AG10803 (cell line): Measurements from ENCODE around the gene IGFALS.
A peak's percentile ranks its signal among the peaks of the same experiment; 100 is the strongest.

Experiments
- DNase-seq: peaks from one replicate; pipeline ENCODE4 v3.0.0; 2010; ENCODE audit warnings: low read depth
- H3K4me3 ChIP-seq: 2 replicates; pipeline ENCODE4 v1.5.1; 2011; ENCODE audit warnings: mild to moderate bottlenecking, low read length, control low read depth
- TF ChIP-seq, protein P1 (sequence below): conservative IDR thresholded peaks from 2 replicates; pipeline ENCODE4 v1.5.1; 2011; ENCODE audit warnings: mild to moderate bottlenecking, low read length, control low read depth, inconsistent platforms

Gene IGFALS

GRCh38 chr16:1817716-1818115 is 24.2 kb upstream of the IGFALS start:
- no peak for DNase-seq
- H3K4me3 ChIP-seq, result no peak overlapping the region
- TF ChIP-seq, protein P1, sequence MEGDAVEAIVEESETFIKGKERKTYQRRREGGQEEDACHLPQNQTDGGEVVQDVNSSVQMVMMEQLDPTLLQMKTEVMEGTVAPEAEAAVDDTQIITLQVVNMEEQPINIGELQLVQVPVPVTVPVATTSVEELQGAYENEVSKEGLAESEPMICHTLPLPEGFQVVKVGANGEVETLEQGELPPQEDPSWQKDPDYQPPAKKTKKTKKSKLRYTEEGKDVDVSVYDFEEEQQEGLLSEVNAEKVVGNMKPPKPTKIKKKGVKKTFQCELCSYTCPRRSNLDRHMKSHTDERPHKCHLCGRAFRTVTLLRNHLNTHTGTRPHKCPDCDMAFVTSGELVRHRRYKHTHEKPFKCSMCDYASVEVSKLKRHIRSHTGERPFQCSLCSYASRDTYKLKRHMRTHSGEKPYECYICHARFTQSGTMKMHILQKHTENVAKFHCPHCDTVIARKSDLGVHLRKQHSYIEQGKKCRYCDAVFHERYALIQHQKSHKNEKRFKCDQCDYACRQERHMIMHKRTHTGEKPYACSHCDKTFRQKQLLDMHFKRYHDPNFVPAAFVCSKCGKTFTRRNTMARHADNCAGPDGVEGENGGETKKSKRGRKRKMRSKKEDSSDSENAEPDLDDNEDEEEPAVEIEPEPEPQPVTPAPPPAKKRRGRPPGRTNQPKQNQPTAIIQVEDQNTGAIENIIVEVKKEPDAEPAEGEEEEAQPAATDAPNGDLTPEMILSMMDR, result no peak

DNA sequence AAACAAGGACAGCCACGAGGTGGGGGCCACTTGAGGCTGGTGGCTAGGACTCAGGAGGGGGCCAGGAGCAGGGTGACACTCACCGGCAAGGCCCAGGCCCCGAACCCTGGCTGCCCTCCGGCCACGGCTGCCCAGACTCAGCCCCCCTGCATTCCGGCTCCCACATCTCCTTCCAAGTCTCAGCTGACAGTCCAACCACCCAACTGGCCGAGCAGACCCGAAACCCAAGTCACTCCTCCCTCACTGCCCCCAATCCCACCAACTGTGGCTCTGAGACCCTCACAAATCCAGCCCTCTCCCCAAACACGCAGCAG is 23.7 kb upstream of the IGFALS start:
- H3K4me3 ChIP-seq, result no peak overlapping the region
- no peak for DNase-seq
- TF ChIP-seq, protein P1, result no peak

GRCh38 chr16:1816396-1817275 is 23.1 kb upstream of the IGFALS start:
- H3K4me3 ChIP-seq, result no peak overlapping the region
- no peak for DNase-seq
- TF ChIP-seq, protein P1, result no peak

DNA sequence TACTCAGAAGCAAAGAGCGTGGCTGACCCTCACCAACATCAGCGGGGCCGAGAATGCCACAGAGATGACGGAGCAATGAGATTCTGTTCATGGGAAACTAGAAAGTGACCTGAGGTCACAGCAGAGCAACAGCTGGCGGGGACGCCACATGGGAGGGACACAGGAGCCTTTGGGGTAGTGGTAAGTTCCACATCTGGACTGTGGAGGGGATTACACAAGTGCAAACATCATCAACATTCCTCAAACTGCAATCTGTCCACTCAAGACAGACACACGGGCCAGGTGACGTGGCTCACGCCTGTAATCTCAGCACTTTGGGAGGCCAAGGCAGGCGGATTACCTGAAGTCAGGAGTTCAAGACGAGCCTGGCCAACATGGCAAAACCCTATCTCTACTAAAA is 22.0 kb upstream of the IGFALS start:
- TF ChIP-seq, protein P1, result no peak
- no peak overlapping the region for H3K4me3 ChIP-seq

GRCh38 chr16:1812732-1813163 is 19.2 kb upstream of the IGFALS start:
- TF ChIP-seq, protein P1, result peak; percentile 57
- no peak overlapping the region for H3K4me3 ChIP-seq
- DNase-seq, result peak; percentile 74

More for the DNA sequence above, 22.0 kb upstream of the IGFALS start:
- DNase-seq, result no peak

GRCh38 chr16:1810536-1810935 is 17.0 kb upstream of the IGFALS start:
- H3K4me3 ChIP-seq, result no peak overlapping the region
- TF ChIP-seq, protein P1, result no peak
- DNase-seq, result no peak

DNA sequence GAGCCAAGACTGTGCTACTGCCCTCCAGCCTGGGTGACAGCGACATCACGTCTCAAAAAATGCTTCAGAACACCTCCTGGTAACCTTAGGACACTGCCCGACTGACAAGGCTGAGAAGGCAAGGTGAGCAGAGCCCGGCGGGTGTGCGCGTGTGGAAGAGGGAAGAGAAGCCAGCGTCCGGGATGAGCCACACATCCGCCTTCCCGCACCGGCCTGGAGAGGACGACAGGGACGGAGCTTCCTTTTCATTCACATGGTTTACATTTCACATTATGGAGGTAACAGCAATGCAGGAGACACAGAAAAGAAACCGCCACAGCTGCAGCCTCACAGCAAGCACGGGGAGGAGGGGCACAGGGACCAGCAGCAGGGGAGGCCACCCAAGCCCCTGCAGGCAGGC is 16.6 kb upstream of the IGFALS start:
- H3K4me3 ChIP-seq, result no peak overlapping the region
- TF ChIP-seq, protein P1, result no peak
- no peak for DNase-seq
